ENCODE data around the gene ITPR1. TPM values are rescaled to one million over a fixed set of nuclear protein-coding genes. Genes with fewer than 3 reads are reported as not detected.

The ITPR1 gene
- total RNA-seq, 4 donors from 2014 or later = 15.3 to 50.2 (median 28.7) TPM

DNA sequence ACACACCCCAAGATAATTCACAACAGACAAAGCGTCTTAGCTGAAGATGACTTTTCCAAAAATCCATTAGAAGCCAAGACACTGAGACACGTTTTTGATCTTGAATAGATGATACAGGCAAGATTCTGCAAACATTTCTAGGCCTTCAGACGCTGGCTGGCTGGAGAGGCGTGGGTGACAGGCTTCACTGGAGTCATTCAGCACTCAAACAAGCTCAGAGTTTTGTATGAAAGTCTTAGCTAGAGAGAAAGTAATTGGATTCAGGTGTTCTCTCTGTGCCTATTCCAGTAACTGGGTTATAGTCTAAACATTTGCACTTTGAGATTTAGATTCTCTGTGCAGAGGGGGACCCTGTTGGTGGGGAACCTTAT lies 338.4 kb downstream of the ITPR1 start:
- intact Hi-C loops (cut with DNase I; ENCODE audit: low total_unique reads) (no loop called here), in situ Hi-C loops (cut with MboI; ENCODE audit: low pct_ligation_motif_present in 1 of 4, low pct_unique_long_range_greater_than_20kb in 1 of 4, low sequenced_read_pairs in 3 of 4) (loop anchor here in 1 of 4 donors (25.0 kb wide), 1 partner anchor 156 kb away; the partner anchor contains the start of gene BHLHE40)
- no peak overlapping the region for H3K4me3 ChIP-seq
- H3K4me1 ChIP-seq = peaks cover 11 to 50% (median 25%) of the 10 kb centered on the region in 4 donors
- H3K27ac ChIP-seq = peak overlapping the region; percentile 64 to 79 (median 68)
- no peaks in the 10 kb centered on the region for H3K9me3 ChIP-seq
- no peaks in the 10 kb centered on the region for H3K27me3 ChIP-seq
- TF ChIP-seq, protein P1, sequence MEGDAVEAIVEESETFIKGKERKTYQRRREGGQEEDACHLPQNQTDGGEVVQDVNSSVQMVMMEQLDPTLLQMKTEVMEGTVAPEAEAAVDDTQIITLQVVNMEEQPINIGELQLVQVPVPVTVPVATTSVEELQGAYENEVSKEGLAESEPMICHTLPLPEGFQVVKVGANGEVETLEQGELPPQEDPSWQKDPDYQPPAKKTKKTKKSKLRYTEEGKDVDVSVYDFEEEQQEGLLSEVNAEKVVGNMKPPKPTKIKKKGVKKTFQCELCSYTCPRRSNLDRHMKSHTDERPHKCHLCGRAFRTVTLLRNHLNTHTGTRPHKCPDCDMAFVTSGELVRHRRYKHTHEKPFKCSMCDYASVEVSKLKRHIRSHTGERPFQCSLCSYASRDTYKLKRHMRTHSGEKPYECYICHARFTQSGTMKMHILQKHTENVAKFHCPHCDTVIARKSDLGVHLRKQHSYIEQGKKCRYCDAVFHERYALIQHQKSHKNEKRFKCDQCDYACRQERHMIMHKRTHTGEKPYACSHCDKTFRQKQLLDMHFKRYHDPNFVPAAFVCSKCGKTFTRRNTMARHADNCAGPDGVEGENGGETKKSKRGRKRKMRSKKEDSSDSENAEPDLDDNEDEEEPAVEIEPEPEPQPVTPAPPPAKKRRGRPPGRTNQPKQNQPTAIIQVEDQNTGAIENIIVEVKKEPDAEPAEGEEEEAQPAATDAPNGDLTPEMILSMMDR (IDR thresholded peaks at IDR 0.05) = no peak
- TF ChIP-seq POLR2A (IDR thresholded peaks at IDR 0.05) (no peak), EP300 (IDR thresholded peaks at IDR 0.05; ENCODE audit: low read depth) (no peak), POLR2AphosphoS5 (IDR thresholded peaks at IDR 0.05) (no peak)
- WGBS, 2 donors (ENCODE audit: low coverage in 1 of 2) = 46 to 68% methylated on average over 3 to 4 of the region's 4 CpGs
- DNase-seq = no peak
- no peaks in the 10 kb centered on the region for H3K36me3 ChIP-seq

DNA sequence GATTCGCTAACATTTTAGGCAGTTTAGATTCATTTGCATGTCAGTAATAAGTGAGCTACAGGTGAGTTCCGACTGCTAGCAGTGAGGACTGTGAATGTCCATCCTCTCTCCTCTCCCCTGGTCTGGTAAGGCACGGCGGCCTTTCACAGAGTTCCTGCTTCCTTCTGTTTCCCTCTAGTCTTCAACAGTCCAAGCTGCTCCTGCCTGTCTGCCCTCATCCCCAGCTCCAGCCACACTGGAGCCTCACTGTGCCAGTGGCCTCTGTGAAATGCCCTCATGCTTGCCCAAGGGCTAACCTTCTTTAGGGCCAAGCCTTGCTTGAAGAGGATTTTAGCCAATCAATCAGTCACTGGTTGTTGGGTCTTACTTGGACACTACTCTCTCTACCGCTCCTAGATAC lies 340.3 kb downstream of the ITPR1 start:
- peaks cover 0 to 6% (median 0%) of the 10 kb centered on the region in 4 donors for H3K36me3 ChIP-seq
- H3K9me3 ChIP-seq = no peaks in the 10 kb centered on the region
- intact Hi-C loops (cut with DNase I; ENCODE audit: low total_unique reads) = loop anchor here (2.0 kb wide), 1 partner anchor 67 kb away; no protein-coding TSS in a partner anchor
- peak overlapping the region in 2 of 4 donors; percentile 16 to 34 for H3K27ac ChIP-seq
- no peak for DNase-seq
- no peak for TF ChIP-seq POLR2AphosphoS5 (IDR thresholded peaks at IDR 0.05)
- no peak for TF ChIP-seq POLR2A (IDR thresholded peaks at IDR 0.05)
- TF ChIP-seq, protein P1 (IDR thresholded peaks at IDR 0.05) = no peak
- TF ChIP-seq EP300 (IDR thresholded peaks at IDR 0.05; ENCODE audit: low read depth) = no peak
- WGBS, 2 donors (ENCODE audit: low coverage in 1 of 2) = 95 to 98% methylated on average over 5 of the region's 5 CpGs
- in situ Hi-C loops (cut with MboI; ENCODE audit: low pct_ligation_motif_present in 1 of 4, low pct_unique_long_range_greater_than_20kb in 1 of 4, low sequenced_read_pairs in 3 of 4) = loop anchor here in 1 of 4 donors (25.0 kb wide), 1 partner anchor 154 kb away; the partner anchor contains the start of gene BHLHE40
- peaks cover 0 to 31% (median 8%) of the 10 kb centered on the region in 4 donors for H3K4me1 ChIP-seq
- no peaks in the 10 kb centered on the region for H3K27me3 ChIP-seq
- H3K4me3 ChIP-seq = no peak overlapping the region

DNA sequence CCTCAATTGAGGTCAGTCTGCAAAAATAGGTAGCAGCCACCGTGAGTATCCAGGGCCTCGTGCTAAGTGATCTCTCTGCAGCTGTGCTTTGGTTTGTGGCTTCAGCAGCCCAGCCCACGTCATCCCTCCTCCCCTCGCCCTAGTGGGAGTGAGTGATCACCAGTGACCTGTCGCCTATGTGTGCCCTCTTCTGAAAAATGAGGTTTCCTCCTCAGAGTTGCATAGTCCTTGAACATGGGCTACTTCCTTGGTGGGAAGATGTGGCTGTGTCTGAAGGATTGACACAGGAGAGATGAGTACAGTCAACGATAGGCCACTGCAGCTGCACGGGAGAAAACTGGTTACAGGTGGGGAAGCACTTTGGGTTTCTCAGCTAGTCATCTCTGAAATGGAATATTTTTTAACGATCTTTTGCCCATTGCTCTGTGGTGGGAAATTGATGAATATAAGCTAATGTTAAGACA lies 341.3 kb downstream of the ITPR1 start:
- TF ChIP-seq EP300 (IDR thresholded peaks at IDR 0.05; ENCODE audit: low read depth) (no peak), POLR2A (IDR thresholded peaks at IDR 0.05) (peak; percentile 11), POLR2AphosphoS5 (IDR thresholded peaks at IDR 0.05) (peak in 1 of 3 donors; percentile 43)
- TF ChIP-seq, protein P1 (IDR thresholded peaks at IDR 0.05) = no peak
- peak; percentile 72 for DNase-seq
- in situ Hi-C loops (cut with MboI; ENCODE audit: low pct_ligation_motif_present in 1 of 4, low pct_unique_long_range_greater_than_20kb in 1 of 4, low sequenced_read_pairs in 3 of 4) = loop anchor here in 1 of 4 donors (25.0 kb wide), 1 partner anchor 153 kb away; the partner anchor contains the start of gene BHLHE40

DNA sequence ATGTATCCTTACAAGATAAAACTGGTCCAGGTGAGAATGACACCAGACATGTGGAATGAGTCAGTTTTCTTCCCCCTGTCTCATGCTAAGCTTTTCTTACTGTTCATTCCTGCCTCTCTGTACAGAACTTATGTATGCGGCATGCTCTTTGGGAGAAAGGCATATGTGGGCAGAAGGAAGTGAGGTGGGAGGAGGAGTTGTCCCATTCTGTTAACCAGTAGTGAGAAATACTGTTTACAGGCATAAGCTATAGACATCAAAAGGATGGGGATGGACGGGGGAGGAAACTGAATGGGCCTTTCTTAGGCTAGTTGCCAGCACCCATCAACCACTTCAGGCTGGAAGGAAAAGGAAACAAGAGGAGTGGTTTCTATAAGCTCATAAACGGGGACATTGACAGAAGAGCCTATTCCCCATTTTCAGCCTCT lies 342.5 kb downstream of the ITPR1 start:
- Histone ChIP-seq H3K36me3 (peaks cover 0 to 6% (median 0%) of the 10 kb centered on the region in 4 donors), H3K4me3 (no peak overlapping the region), H3K4me1 (peaks cover 0 to 13% (median 2%) of the 10 kb centered on the region in 4 donors), H3K27ac (no peak overlapping the region), H3K27me3 (no peaks in the 10 kb centered on the region), H3K9me3 (no peaks in the 10 kb centered on the region)
- intact Hi-C loops (cut with DNase I; ENCODE audit: low total_unique reads) = no loop called here
- no peak for DNase-seq
- WGBS, 2 donors (ENCODE audit: low coverage in 1 of 2) = 36 to 80% methylated on average over 1 to 3 of the region's 3 CpGs
- in situ Hi-C loops (cut with MboI; ENCODE audit: low pct_ligation_motif_present in 1 of 4, low pct_unique_long_range_greater_than_20kb in 1 of 4, low sequenced_read_pairs in 3 of 4) = loop anchor here in 1 of 4 donors (25.0 kb wide), 1 partner anchor 152 kb away; the partner anchor contains the start of gene BHLHE40
- no peak for TF ChIP-seq POLR2A (IDR thresholded peaks at IDR 0.05)

More for the DNA sequence above, 341.3 kb downstream of the ITPR1 start:
- WGBS, 2 donors (ENCODE audit: low coverage in 1 of 2) = 72 to 83% methylated on average over 3 to 8 of the region's 8 CpGs
- Histone ChIP-seq H3K27ac (peak overlapping the region in 2 of 4 donors; percentile 16 to 34), H3K36me3 (peaks cover 0 to 6% (median 0%) of the 10 kb centered on the region in 4 donors), H3K4me1 (peaks cover 0 to 21% (median 2%) of the 10 kb centered on the region in 4 donors), H3K27me3 (no peaks in the 10 kb centered on the region), H3K4me3 (no peak overlapping the region), H3K9me3 (no peaks in the 10 kb centered on the region)
- intact Hi-C loops (cut with DNase I; ENCODE audit: low total_unique reads) = no loop called here
